Measurements from ENCODE around the gene NUDT6.

Gene NUDT6

GRCh38 chr4:122865425-122865824 is 57.0 kb downstream of the NUDT6 start:
- TF ChIP-seq EGR1 (IDR thresholded peaks at IDR 0.05), result no peak
- no peak for TF ChIP-seq TCF12 (IDR thresholded peaks at IDR 0.05; ENCODE audit: low read depth)
- TF ChIP-seq NFIC (IDR thresholded peaks at IDR 0.05), result no peak
- no peak for TF ChIP-seq CEBPB (IDR thresholded peaks at IDR 0.05)
- no peak for TF ChIP-seq RAD21 (IDR thresholded peaks at IDR 0.05; ENCODE audit: low read depth)
- no peak for TF ChIP-seq USF1 (IDR thresholded peaks at IDR 0.05)
- no peak for TF ChIP-seq MAX (IDR thresholded peaks at IDR 0.05)
- TF ChIP-seq CREB1 (IDR thresholded peaks at IDR 0.05; ENCODE audit: low read depth), result no peak
- TF ChIP-seq TAF1 (IDR thresholded peaks at IDR 0.05; ENCODE audit: low read depth), result no peak
- TF ChIP-seq YY1 (IDR thresholded peaks at IDR 0.05; ENCODE audit: low read depth), result no peak

GRCh38 chr4:122863639-122864038 is 58.8 kb downstream of the NUDT6 start:
- TF ChIP-seq TEAD4 (IDR thresholded peaks at IDR 0.05) (no peak), NFIC (IDR thresholded peaks at IDR 0.05) (no peak), USF1 (IDR thresholded peaks at IDR 0.05) (no peak), TAF1 (IDR thresholded peaks at IDR 0.05; ENCODE audit: low read depth) (no peak), EGR1 (IDR thresholded peaks at IDR 0.05) (no peak)

- TF ChIP-seq YY1 (IDR thresholded peaks at IDR 0.05; ENCODE audit: low read depth), result no peak
These were observed 61.0 kb downstream of the NUDT6 start for GRCh38 chr4:122861172-122861943.

- TF ChIP-seq TCF12 (IDR thresholded peaks at IDR 0.05; ENCODE audit: low read depth) (no peak), EGR1 (IDR thresholded peaks at IDR 0.05) (no peak), RAD21 (IDR thresholded peaks at IDR 0.05; ENCODE audit: low read depth) (no peak), CEBPB (IDR thresholded peaks at IDR 0.05) (no peak), REST (IDR thresholded peaks at IDR 0.05; ENCODE audit: low read depth) (no peak), TAF1 (IDR thresholded peaks at IDR 0.05; ENCODE audit: low read depth) (no peak), CREB1 (IDR thresholded peaks at IDR 0.05; ENCODE audit: low read depth) (no peak), MAX (IDR thresholded peaks at IDR 0.05) (no peak), ZBTB7A (IDR thresholded peaks at IDR 0.05; ENCODE audit: low read depth) (no peak), EP300 (IDR thresholded peaks at IDR 0.05; ENCODE audit: borderline replicate concordance) (no peak), YY1 (IDR thresholded peaks at IDR 0.05; ENCODE audit: low read depth) (no peak), TEAD4 (IDR thresholded peaks at IDR 0.05) (no peak), FOXM1 (IDR thresholded peaks at IDR 0.05; ENCODE audit: borderline replicate concordance, low read depth) (no peak), USF1 (IDR thresholded peaks at IDR 0.05) (no peak), NFIC (IDR thresholded peaks at IDR 0.05) (no peak)
These were observed 63.7 kb downstream of the NUDT6 start for GRCh38 chr4:122858705-122859104.

- TF ChIP-seq EGR1 (IDR thresholded peaks at IDR 0.05) (no peak), TEAD4 (IDR thresholded peaks at IDR 0.05) (no peak), RAD21 (IDR thresholded peaks at IDR 0.05; ENCODE audit: low read depth) (no peak), FOXM1 (IDR thresholded peaks at IDR 0.05; ENCODE audit: borderline replicate concordance, low read depth) (no peak), NFIC (IDR thresholded peaks at IDR 0.05) (no peak), YY1 (IDR thresholded peaks at IDR 0.05; ENCODE audit: low read depth) (no peak), CEBPB (IDR thresholded peaks at IDR 0.05) (no peak), TAF1 (IDR thresholded peaks at IDR 0.05; ENCODE audit: low read depth) (no peak), USF1 (IDR thresholded peaks at IDR 0.05) (no peak), TCF12 (IDR thresholded peaks at IDR 0.05; ENCODE audit: low read depth) (no peak), EP300 (IDR thresholded peaks at IDR 0.05; ENCODE audit: borderline replicate concordance) (no peak), REST (IDR thresholded peaks at IDR 0.05; ENCODE audit: low read depth) (no peak)
These were observed 65.2 kb downstream of the NUDT6 start for GRCh38 chr4:122857160-122857559.

Measured in Ishikawa (cell line).